CD4-positive, alpha-beta T cell treated with Interleukin-6 at 100 ng/mL for 8 hours (primary cell): ENCODE measurements around the gene NGFR.
"Not testable (repeated sequence)": the region's sequence is repeated elsewhere in the genome, so short reads cannot be mapped to it uniquely, and the experiment has no call there.

ENCODE experiments used
- DNase-seq: peaks from one replicate; pipeline ENCODE4 v3.0.0-alpha.2; 2020; ENCODE audit warnings: mixed read lengths, low spot score

The NGFR gene

GRCh38 chr17:49496183-49496866 is 1.2 kb downstream of the NGFR start:
- peak; percentile 78 for DNase-seq

- no peak for DNase-seq
Measured at GRCh38 chr17:49496867-49497147, 1.7 kb downstream of the NGFR start.

- DNase-seq: no peak
Measured at GRCh38 chr17:49497148-49498028, 2.3 kb downstream of the NGFR start.

- DNase-seq: no peak
Measured at GRCh38 chr17:49498029-49498615, 3.0 kb downstream of the NGFR start.

GRCh38 chr17:49501496-49501895 is 6.4 kb downstream of the NGFR start:
- DNase-seq: no peak

GRCh38 chr17:49502254-49502653 is 7.2 kb downstream of the NGFR start:
- DNase-seq: no peak

- DNase-seq: not testable (repeated sequence)
Measured at GRCh38 chr17:49502680-49503079, 7.6 kb downstream of the NGFR start.

GRCh38 chr17:49504369-49504768 is 9.3 kb downstream of the NGFR start:
- DNase-seq: no peak

- no peak for DNase-seq
Measured at GRCh38 chr17:49505854-49506253, 10.8 kb downstream of the NGFR start.

- DNase-seq: no peak
Measured at GRCh38 chr17:49506282-49506681, 11.2 kb downstream of the NGFR start.

- DNase-seq: no peak
Measured at GRCh38 chr17:49508061-49508865, 13.2 kb downstream of the NGFR start.

- DNase-seq: no peak
Measured at GRCh38 chr17:49508866-49509587, 13.9 kb downstream of the NGFR start.

- DNase-seq: no peak
Measured at GRCh38 chr17:49509588-49509917, 14.5 kb downstream of the NGFR start.

GRCh38 chr17:49510059-49510719 is 15.1 kb downstream of the NGFR start:
- DNase-seq: no peak

- no peak for DNase-seq
Measured at GRCh38 chr17:49510720-49511110, 15.6 kb downstream of the NGFR start.

- DNase-seq: no peak
Measured at GRCh38 chr17:49511810-49512209, 16.7 kb downstream of the NGFR start.

- DNase-seq: no peak
Measured at GRCh38 chr17:49512296-49513043, 17.4 kb downstream of the NGFR start.

GRCh38 chr17:49513044-49513395 is 17.9 kb downstream of the NGFR start:
- no peak for DNase-seq

GRCh38 chr17:49513641-49514040 is 18.5 kb downstream of the NGFR start:
- no peak for DNase-seq

- no peak for DNase-seq
Measured at GRCh38 chr17:49514071-49514721, 19.1 kb downstream of the NGFR start.
